Activated CD8-positive, alpha-beta memory T cell treated with anti-CD3 and anti-CD28 coated beads for 1 hour (primary cell): ENCODE results near the gene DDX10.

Source experiments
- DNase-seq, 2 donors: peaks; one replicate each; pipeline ENCODE4 v3.0.0-alpha.2; 2020; ENCODE audit warnings: low read depth in 1 of 2; ENCODE audit errors: extremely low read depth in 1 of 2

DDX10 gene

GRCh38 chr11:108865406-108865805, 200.5 kb downstream of the DDX10 start:
- no peak for DNase-seq

DNA sequence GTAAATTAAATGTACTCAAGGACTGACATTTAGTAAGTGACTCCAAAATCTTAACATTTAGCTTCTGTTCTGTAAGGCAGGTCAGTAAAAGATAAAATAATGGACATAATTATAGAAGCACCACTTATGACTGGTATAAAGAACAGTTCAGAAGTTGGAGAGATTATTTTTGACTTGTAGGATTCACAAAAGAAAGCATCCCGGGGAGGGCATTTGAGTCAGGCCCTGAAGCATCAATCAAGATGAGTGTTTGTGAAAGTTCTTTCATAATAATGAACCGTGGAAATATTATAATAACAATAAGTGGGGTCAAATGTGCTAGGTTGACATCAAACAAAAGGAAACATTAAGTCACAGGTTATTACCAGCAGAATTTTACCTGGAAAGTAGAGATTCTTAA, 201.9 kb downstream of the DDX10 start:
- DNase-seq: no peak

GRCh38 chr11:108870373-108871020, 205.6 kb downstream of the DDX10 start:
- no peak for DNase-seq

GRCh38 chr11:108871152-108871551, 206.3 kb downstream of the DDX10 start:
- no peak for DNase-seq

GRCh38 chr11:108871867-108872266, 207.0 kb downstream of the DDX10 start:
- no peak for DNase-seq

DNA sequence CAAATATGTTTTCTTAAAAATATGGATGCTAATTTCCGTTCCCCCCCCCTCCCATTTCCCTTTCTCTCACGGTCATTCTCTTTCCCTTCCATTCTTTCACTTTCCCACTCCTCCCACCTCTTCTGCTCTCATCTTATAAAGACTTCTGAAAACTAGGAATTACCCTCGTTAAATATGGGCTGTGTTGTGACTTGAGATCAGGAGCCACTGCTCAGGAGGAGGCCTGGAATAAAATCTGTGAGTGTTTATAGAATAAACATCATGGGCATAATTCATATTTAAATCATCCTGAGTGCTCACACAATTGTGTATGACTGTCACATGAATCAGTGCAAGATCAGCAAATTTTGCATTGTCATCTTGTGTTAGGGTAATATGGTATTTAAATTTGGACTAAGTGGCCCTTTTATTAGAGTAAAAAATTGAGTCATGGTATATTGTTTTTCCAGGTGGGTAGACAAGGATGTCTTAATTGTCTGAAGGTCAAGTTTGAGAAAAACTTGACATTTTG, 208.0 kb downstream of the DDX10 start:
- no peak for DNase-seq

DNA sequence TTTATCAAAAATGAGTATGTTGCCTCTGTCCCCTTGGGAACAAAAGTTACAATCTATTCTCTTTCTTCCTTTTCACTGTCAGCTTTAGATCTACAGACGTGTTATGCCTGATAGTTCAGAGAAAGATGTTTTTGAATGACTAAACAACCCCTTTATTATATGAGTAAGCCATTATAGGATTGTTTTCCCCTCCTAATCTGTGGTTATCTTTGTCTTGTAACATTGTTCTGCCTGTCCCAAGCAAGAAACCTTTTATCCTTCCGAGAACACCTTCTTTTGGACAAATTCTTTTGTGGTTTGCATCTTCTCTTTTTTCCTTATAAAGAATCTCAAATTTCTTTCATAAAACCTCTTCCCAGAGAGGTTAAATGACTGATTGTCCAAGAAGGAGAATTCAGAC, 208.4 kb downstream of the DDX10 start:
- no peak for DNase-seq

DNA sequence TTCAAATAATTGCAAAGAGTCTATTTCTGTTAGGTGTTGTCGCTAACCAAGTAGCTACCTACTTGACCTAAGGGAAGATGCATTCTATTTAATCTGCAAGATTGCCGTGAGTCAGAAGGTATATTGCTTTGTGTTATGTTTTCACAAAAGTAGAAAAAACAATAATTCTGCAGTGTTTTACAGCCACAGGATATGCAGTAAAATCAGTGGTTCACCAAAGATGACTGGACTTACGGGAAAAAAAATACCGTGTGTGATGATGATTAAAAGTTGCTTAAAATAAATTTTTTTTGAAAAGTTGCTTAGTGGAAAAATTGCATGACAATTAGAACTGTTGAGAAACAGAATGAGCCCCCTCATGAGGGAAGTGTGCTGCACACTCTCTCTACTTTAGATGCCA, 209.1 kb downstream of the DDX10 start:
- DNase-seq: no peak

DNA sequence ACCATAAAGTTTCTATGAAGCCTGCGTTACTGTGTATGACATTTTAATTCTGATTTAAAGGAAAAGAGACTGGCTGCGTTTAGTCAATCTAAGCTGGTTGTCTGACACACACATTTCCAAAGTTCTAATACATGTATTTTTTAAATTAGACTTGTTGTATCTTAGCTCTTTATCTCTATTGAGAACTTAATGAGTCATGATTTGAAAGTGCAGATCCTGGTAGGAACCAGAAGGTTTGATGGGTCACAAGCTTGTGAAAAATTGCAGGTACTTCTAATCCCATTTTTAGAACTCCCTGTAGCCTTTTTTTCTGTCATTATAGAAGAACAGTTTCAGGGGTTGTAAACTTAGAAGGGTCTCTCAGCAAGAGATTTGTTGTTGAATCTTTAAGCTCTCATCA, 210.3 kb downstream of the DDX10 start:
- no peak for DNase-seq

- no peak for DNase-seq
Observed at GRCh38 chr11:108877178-108877577, 212.3 kb downstream of the DDX10 start.

DNA sequence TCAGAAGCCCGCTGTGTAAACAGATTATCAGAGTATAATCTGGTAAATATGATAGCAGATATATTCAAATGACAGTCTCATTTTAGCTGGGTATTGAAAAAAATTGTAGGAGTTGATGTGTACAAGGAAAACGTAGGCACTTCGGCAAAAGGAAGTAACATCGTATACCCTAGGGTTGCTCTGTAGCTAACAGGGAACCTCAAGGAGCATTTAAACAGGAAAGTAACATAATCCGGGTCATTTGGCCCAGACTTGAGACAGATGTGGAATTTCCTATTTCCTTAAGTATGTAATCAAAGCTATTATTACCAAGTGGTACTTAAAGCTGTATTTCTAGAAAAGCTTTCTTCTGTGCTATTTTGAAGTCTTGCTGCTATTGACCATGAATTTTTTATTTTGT, 215.6 kb downstream of the DDX10 start:
- no peak for DNase-seq

GRCh38 chr11:108881131-108881530, 216.3 kb downstream of the DDX10 start:
- no peak for DNase-seq

GRCh38 chr11:108882211-108882831, 217.5 kb downstream of the DDX10 start:
- no peak for DNase-seq

- DNase-seq: no peak
Observed at GRCh38 chr11:108886005-108886659, 221.3 kb downstream of the DDX10 start.

- DNase-seq: no peak
Observed at GRCh38 chr11:108886660-108887009, 221.8 kb downstream of the DDX10 start.

- no peak for DNase-seq
Observed at GRCh38 chr11:108887436-108888238, 222.8 kb downstream of the DDX10 start.

- no peak for DNase-seq
Observed at GRCh38 chr11:108890482-108891105, 225.7 kb downstream of the DDX10 start.

DNA sequence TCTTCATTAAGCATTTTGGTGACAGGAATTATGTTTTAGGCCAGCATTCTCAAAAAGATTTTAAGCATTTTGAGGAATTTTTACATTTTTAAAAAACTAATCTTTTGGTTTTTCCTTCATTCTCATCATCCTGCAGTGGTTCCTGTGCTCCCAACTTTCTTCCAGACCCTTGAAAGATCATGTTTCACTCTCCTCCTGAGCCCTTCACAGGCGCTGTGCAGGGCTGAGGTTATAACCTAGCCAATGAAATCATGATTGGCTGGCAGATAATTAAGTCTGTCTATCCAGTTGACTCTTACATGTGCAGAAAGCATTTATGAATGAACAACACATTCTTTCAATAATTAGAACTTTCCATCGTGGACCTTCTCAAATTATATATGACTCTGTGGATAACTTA, 226.3 kb downstream of the DDX10 start:
- no peak for DNase-seq

GRCh38 chr11:108891909-108892511, 227.1 kb downstream of the DDX10 start:
- DNase-seq: no peak
